GM19463 (cell line): ENCODE measurements around the gene SLC22A17.
"Not testable (repeated sequence)": the region's sequence is repeated elsewhere in the genome, so short reads cannot be mapped to it uniquely, and the experiment has no call there.

ENCODE experiments used
- ATAC-seq: cut with Tn5 transposase; IDR thresholded peaks from one replicate; pipeline ENCODE4 v1.9.1; 2021; ENCODE audit warnings: mild to moderate bottlenecking, moderate library complexity; ENCODE audit not compliant: unreplicated experiment

SLC22A17 gene

GRCh38 chr14:23346693-23347405 is 5.8 kb downstream of the SLC22A17 start:
- no peak for ATAC-seq

- no peak for ATAC-seq
Measured at GRCh38 chr14:23345987-23346692, 6.5 kb downstream of the SLC22A17 start.

- ATAC-seq = no peak
Measured at GRCh38 chr14:23344481-23344880, 8.2 kb downstream of the SLC22A17 start.

- no peak for ATAC-seq
Measured at GRCh38 chr14:23339506-23340268, 13.0 kb downstream of the SLC22A17 start.

- no peak for ATAC-seq
Measured at GRCh38 chr14:23335623-23336022, 17.1 kb downstream of the SLC22A17 start.

- no peak for ATAC-seq
Measured at GRCh38 chr14:23327947-23328744, 24.5 kb downstream of the SLC22A17 start.

GRCh38 chr14:23326491-23327332 is 26.0 kb downstream of the SLC22A17 start:
- ATAC-seq = no peak

- ATAC-seq = not testable (repeated sequence)
Measured at GRCh38 chr14:23325746-23326145, 26.9 kb downstream of the SLC22A17 start.

GRCh38 chr14:23324993-23325392 is 27.7 kb downstream of the SLC22A17 start:
- no peak for ATAC-seq

- no peak for ATAC-seq
Measured at GRCh38 chr14:23324455-23324846, 28.2 kb downstream of the SLC22A17 start.

GRCh38 chr14:23323838-23324454 is 28.7 kb downstream of the SLC22A17 start:
- no peak for ATAC-seq

- ATAC-seq = no peak
Measured at GRCh38 chr14:23322568-23323517, 29.8 kb downstream of the SLC22A17 start.

GRCh38 chr14:23321572-23322547 is 30.8 kb downstream of the SLC22A17 start:
- ATAC-seq = peak; percentile 6

GRCh38 chr14:23320584-23321571 is 31.8 kb downstream of the SLC22A17 start, which contains the start of gene PABPN1:
TSS of gene PABPN1 (plus strand) at chr14:23321457. CDS start at chr14:23321470, 13 bp downstream.
- peak; percentile 83 for ATAC-seq

GRCh38 chr14:23319746-23320583 is 32.7 kb downstream of the SLC22A17 start:
- ATAC-seq = no peak
